Measurements from ENCODE around the gene PTGDS. TPM values are rescaled to one million over a fixed set of nuclear protein-coding genes. Genes with fewer than 3 reads are reported as not detected.

The PTGDS gene
- total RNA-seq, 1 experiment from 2014 or later: 3.6 TPM

DNA sequence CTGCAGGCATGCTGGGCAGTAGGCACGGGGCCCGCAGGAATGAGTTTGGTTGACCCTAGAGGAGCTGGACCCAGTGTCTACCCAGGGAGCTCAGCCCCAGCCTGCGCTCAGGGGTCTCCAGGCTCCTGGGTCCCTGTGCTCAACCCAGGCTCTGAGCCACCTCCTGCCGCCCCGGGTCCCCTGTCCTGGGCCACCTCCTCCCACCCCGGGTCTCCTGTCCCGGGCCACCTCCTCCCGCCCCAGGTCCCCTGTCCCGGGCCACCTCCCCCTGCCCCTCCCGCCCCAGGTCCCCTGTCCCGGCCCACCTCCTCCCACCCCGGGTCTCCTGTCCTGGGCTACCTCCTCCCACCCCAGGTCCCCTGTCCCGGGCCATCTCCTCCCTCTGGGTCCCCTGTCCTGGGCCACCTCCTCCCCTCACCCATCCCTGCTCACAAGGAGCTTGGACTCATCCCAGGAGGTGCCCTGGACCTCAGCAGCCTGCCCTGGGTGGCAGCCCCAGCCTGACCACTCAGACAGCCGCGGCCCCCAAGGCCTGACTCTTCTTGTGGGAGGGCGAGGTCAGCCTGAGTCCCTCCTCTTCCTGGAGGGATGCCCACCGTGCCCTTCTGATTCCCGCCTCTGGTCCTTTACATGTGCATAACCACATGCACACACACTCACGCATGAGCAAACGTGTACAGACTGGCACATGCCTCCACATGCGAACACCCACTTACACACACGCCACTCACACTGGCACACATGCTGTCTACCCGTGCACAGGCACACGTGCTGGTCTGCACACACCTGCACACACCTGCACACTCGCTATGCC lies 22.8 kb upstream of the PTGDS start:
- Histone ChIP-seq H3K9ac (ENCODE audit: extremely low read depth, insufficient read length, low read length) (no peak overlapping the region), H4K8ac (replicated peaks; ENCODE audit: insufficient read length, low read depth, low read length) (no peak overlapping the region), H3K23me2 (ENCODE audit: insufficient read length, low read depth, low read length, poor library complexity, severe bottlenecking) (peaks cover 2% of the 10 kb centered on the region), H3K4ac (ENCODE audit: low read depth, low read length) (no peak overlapping the region), H3K9me3 (ENCODE audit: control insufficient read depth, low read depth, low read length) (no peaks in the 10 kb centered on the region), H3K56ac (ENCODE audit: insufficient read length, low read depth, low read length) (no peak overlapping the region), H2BK15ac (ENCODE audit: low read depth, low read length) (no peak overlapping the region), H3K4me2 (ENCODE audit: insufficient read depth, insufficient read length, low read length) (no peak overlapping the region), H3K79me2 (ENCODE audit: insufficient read depth, low read length) (no peaks in the 10 kb centered on the region), H2BK20ac (ENCODE audit: low read depth, low read length, poor library complexity, severe bottlenecking) (no peak overlapping the region), H3K4me1 (ENCODE audit: insufficient read depth, low read length) (no peaks in the 10 kb centered on the region), H2BK5ac (ENCODE audit: insufficient read length, low read length) (no peak overlapping the region), H2BK120ac (ENCODE audit: low read depth, low read length, poor library complexity, severe bottlenecking) (no peak overlapping the region), H3K27me3 (ENCODE audit: insufficient read depth, low read length) (no peaks in the 10 kb centered on the region), H3T11ph (ENCODE audit: low read length) (no peak overlapping the region), H3K27ac (ENCODE audit: insufficient read length, low read depth, low read length) (no peak overlapping the region), H4K20me1 (ENCODE audit: control insufficient read depth, insufficient read depth, insufficient read length) (peaks cover 2% of the 10 kb centered on the region), H2AFZ (ENCODE audit: low read length) (no peak overlapping the region), H3K18ac (ENCODE audit: insufficient read length, low read depth, low read length) (no peak overlapping the region), H4K91ac (ENCODE audit: insufficient read length, low read depth, low read length) (no peak overlapping the region), H3K79me1 (ENCODE audit: insufficient read depth, low read depth, low read length, poor library complexity, severe bottlenecking) (no peaks in the 10 kb centered on the region), H3K23ac (ENCODE audit: insufficient read length, low read depth, low read length) (no peak overlapping the region), H3K14ac (ENCODE audit: insufficient read depth, low read length) (no peak overlapping the region), H2BK12ac (ENCODE audit: insufficient read length, low read depth, low read length) (no peak overlapping the region), H4K5ac (ENCODE audit: insufficient read length, low read depth, low read length) (no peak overlapping the region), H2AK5ac (ENCODE audit: insufficient read length, low read length) (no peak overlapping the region)
- Mint-ChIP-seq H3K9me3 (peaks cover 6% of the 10 kb centered on the region in 2 experiments; a peak in 4 of 5 replicates), H3K27me3 (ENCODE audit: low read depth) (peaks cover 8% of the 10 kb centered on the region), H3K4me3 (no peak overlapping the region), H3K36me3 (ENCODE audit: insufficient read depth in 1 of 3, low read depth in 3 of 3) (no peaks in the 10 kb centered on the region; a peak in 1 of 7 replicates), H3K4me1 (0 out of 4 replicates have a peak, but pooled peaks cover 0 to 2% of the 10 kb centered on the region in 2 experiments), H3K27ac (no peak overlapping the region)
- no peak for DNase-seq
- WGBS (ENCODE audit: extremely low coverage, insufficient read length, low lambda C conversion rate): no CpG with 5 or more reads among the region's 25 CpGs
- TF ChIP-seq, protein P1, sequence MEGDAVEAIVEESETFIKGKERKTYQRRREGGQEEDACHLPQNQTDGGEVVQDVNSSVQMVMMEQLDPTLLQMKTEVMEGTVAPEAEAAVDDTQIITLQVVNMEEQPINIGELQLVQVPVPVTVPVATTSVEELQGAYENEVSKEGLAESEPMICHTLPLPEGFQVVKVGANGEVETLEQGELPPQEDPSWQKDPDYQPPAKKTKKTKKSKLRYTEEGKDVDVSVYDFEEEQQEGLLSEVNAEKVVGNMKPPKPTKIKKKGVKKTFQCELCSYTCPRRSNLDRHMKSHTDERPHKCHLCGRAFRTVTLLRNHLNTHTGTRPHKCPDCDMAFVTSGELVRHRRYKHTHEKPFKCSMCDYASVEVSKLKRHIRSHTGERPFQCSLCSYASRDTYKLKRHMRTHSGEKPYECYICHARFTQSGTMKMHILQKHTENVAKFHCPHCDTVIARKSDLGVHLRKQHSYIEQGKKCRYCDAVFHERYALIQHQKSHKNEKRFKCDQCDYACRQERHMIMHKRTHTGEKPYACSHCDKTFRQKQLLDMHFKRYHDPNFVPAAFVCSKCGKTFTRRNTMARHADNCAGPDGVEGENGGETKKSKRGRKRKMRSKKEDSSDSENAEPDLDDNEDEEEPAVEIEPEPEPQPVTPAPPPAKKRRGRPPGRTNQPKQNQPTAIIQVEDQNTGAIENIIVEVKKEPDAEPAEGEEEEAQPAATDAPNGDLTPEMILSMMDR (conservative IDR thresholded peaks at IDR 0.05): no peak
